SK-N-SH treated with all-trans-retinoic acid at 6 μM for 48 hours (cell line): ENCODE results near the gene ESD.

Experiments
- ATAC-seq: fragments of 200-7000 bp; cut with Tn5 transposase; 3 replicates; pipeline ENCODE4 v1.9.1; 2020; ENCODE audit warnings: mild to moderate bottlenecking, moderate library complexity
- ARNTL ChIP-seq: fragments of 450-650 bp; formaldehyde crosslinking; IDR thresholded peaks from 2 replicates; pipeline ENCODE4 v1.5.0; 2020; ENCODE audit warnings: low read depth, mild to moderate bottlenecking, moderate library complexity, borderline replicate concordance
- BACH2 ChIP-seq: fragments of 250-450 bp; sonication (Bioruptor Pico); IDR thresholded peaks from 2 replicates; pipeline ENCODE4 v1.9.0; 2021; ENCODE audit warnings: mild to moderate bottlenecking, borderline replicate concordance
- CSDC2 ChIP-seq: fragments of 250-450 bp; sonication (Bioruptor Pico); IDR thresholded peaks from 2 replicates; pipeline ENCODE4 v1.5.0; 2020; ENCODE audit warnings: mild to moderate bottlenecking, moderate library complexity
- CSRNP3 ChIP-seq: fragments of 250-450 bp; sonication (Bioruptor Pico); IDR thresholded peaks from 2 replicates; pipeline ENCODE4 v1.5.1; 2021; ENCODE audit warnings: mild to moderate bottlenecking, moderate library complexity
- ESRRG ChIP-seq: fragments of 250-450 bp; sonication (Bioruptor Pico); IDR thresholded peaks from 2 replicates; pipeline ENCODE4 v1.6.1; 2021; ENCODE audit warnings: mild to moderate bottlenecking
- GLIS3 ChIP-seq: fragments of 250-450 bp; sonication (Bioruptor Pico); IDR thresholded peaks from 2 replicates; pipeline ENCODE4 v1.5.0; 2020; ENCODE audit warnings: mild to moderate bottlenecking, moderate library complexity
- ISL1 ChIP-seq: fragments of 250-450 bp; sonication (Bioruptor Pico); IDR thresholded peaks from 2 replicates; pipeline ENCODE4 v2.1.2; 2022; ENCODE audit warnings: mild to moderate bottlenecking, moderate library complexity
- OSR1 ChIP-seq: fragments of 250-450 bp; sonication (Bioruptor Pico); IDR thresholded peaks from 2 replicates; pipeline ENCODE4 v1.8.0; 2022; ENCODE audit warnings: moderate library complexity, mild to moderate bottlenecking, inconsistent platforms
- POU6F1 ChIP-seq: fragments of 250-450 bp; sonication (Bioruptor Pico); IDR thresholded peaks from 2 replicates; pipeline ENCODE4 v1.8.0; 2021; ENCODE audit warnings: low read depth, mild to moderate bottlenecking, moderate library complexity, borderline replicate concordance
- PPARA ChIP-seq: fragments of 250-450 bp; sonication (Bioruptor Pico); IDR thresholded peaks from 2 replicates; pipeline ENCODE4 v1.5.0; 2020; ENCODE audit warnings: mild to moderate bottlenecking, borderline replicate concordance
- RARB ChIP-seq: fragments of 250-450 bp; sonication (Bioruptor Pico); IDR thresholded peaks from 2 replicates; pipeline ENCODE4 v1.8.0; 2021; ENCODE audit warnings: mild to moderate bottlenecking, moderate library complexity
- SNAI2 ChIP-seq: fragments of 250-450 bp; sonication (Bioruptor Pico); IDR thresholded peaks from 2 replicates; pipeline ENCODE4 v1.5.0; 2020; ENCODE audit warnings: mild to moderate bottlenecking, moderate library complexity
- TCF4 ChIP-seq: fragments of 250-450 bp; sonication (Bioruptor Pico); IDR thresholded peaks from 2 replicates; pipeline ENCODE4 v1.8.0; 2021; ENCODE audit warnings: mild to moderate bottlenecking, moderate library complexity, borderline replicate concordance
- TOX ChIP-seq: fragments of 250-450 bp; sonication (Bioruptor Pico); IDR thresholded peaks from 2 replicates; pipeline ENCODE4 v1.8.0; 2021; ENCODE audit warnings: mild to moderate bottlenecking, moderate library complexity, borderline replicate concordance
- ZC3H10 ChIP-seq: fragments of 250-450 bp; sonication (Bioruptor Pico); IDR thresholded peaks from 2 replicates; pipeline ENCODE4 v1.5.1; 2021; ENCODE audit warnings: mild to moderate bottlenecking, moderate library complexity
- ZFP3 ChIP-seq: fragments of 250-450 bp; sonication (Bioruptor Pico); IDR thresholded peaks from 2 replicates; pipeline ENCODE4 v1.5.0; 2020; ENCODE audit warnings: mild to moderate bottlenecking, moderate library complexity
- ZFP30 ChIP-seq: fragments of 450-650 bp; formaldehyde crosslinking; IDR thresholded peaks from 2 replicates; pipeline ENCODE4 v1.5.0; 2022; ENCODE audit warnings: mild to moderate bottlenecking, moderate library complexity
- ZNF565 ChIP-seq: fragments of 450-650 bp; formaldehyde crosslinking; conservative IDR thresholded peaks from 2 replicates; pipeline ENCODE4 v1.5.0; 2020; ENCODE audit warnings: low read depth, mild to moderate bottlenecking, moderate library complexity
- ZNF70 ChIP-seq: fragments of 450-650 bp; formaldehyde crosslinking; IDR thresholded peaks from 2 replicates; pipeline ENCODE4 v1.5.0; 2020; ENCODE audit warnings: mild to moderate bottlenecking, moderate library complexity
- ZNF8 ChIP-seq: fragments of 450-650 bp; formaldehyde crosslinking; IDR thresholded peaks from 2 replicates; pipeline ENCODE4 v1.5.0; 2020; ENCODE audit warnings: mild to moderate bottlenecking, moderate library complexity
- TF ChIP-seq, protein P1 (sequence below): fragments of 250-450 bp; sonication (Bioruptor Pico); IDR thresholded peaks from 2 replicates; pipeline ENCODE4 v1.5.1; 2020; ENCODE audit warnings: low read depth, mild to moderate bottlenecking, moderate library complexity
- TF ChIP-seq, protein P2 (sequence below): fragments of 250-450 bp; sonication (Bioruptor Pico); IDR thresholded peaks from 2 replicates; pipeline ENCODE4 v1.5.0; 2020; ENCODE audit warnings: mild to moderate bottlenecking, moderate library complexity

Gene ESD

DNA sequence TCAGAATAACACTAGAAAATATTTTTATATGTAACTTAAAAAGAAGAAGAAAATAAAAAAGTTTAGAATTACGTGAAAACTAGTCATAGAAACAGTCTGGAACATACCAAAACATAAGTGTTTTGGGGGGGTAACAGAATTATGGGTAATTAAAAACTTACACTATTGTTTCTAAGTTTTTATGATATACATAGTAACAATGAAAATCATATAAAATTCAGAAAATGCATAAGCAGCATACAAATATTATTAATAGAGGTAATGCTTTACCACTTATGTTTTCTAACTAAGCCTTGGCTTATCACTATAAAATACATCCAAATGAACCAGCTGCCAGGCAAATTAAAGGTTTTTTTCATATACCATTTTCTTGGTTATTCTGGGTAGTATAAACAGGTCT lies 14.9 kb downstream of the ESD start:
- ATAC-seq: no peak
- TF ChIP-seq BACH2 (CRISPR knock-in tag) (no peak), TCF4 (no peak), ZNF70 (CRISPR knock-in tag) (no peak), TOX (no peak), CSRNP3 (no peak)
- TF ChIP-seq, protein P1, sequence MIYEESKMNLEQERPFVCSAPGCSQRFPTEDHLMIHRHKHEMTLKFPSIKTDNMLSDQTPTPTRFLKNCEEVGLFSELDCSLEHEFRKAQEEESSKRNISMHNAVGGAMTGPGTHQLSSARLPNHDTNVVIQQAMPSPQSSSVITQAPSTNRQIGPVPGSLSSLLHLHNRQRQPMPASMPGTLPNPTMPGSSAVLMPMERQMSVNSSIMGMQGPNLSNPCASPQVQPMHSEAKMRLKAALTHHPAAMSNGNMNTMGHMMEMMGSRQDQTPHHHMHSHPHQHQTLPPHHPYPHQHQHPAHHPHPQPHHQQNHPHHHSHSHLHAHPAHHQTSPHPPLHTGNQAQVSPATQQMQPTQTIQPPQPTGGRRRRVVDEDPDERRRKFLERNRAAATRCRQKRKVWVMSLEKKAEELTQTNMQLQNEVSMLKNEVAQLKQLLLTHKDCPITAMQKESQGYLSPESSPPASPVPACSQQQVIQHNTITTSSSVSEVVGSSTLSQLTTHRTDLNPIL (CRISPR knock-in tag): no peak

DNA sequence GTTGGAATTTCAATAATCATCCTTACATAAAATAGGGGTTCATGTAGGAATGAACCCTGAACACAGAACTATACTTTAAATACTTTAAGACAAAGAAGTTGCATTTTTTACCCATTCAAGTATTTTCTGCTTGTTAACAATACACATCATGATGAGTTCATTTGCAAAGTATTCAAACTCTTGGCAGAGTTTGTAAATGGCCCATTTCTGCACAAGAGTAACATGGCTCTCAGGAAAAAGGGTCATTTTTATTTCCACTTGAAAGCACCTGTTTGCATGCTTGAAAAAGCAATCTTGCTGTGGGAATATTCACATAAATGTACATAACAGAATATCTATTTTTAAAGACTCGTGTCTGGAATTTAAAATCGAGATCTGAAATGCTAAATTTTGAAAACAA lies 18.1 kb downstream of the ESD start:
- TF ChIP-seq OSR1 (CRISPR knock-in tag): no peak
- no peak for TF ChIP-seq CSRNP3
- TF ChIP-seq GLIS3 (CRISPR knock-in tag): no peak
- TF ChIP-seq ZNF70 (CRISPR knock-in tag): no peak
- TF ChIP-seq POU6F1 (CRISPR knock-in tag): no peak
- TF ChIP-seq ZFP3 (CRISPR knock-in tag): no peak
- TF ChIP-seq CSDC2 (CRISPR knock-in tag): no peak
- TF ChIP-seq TCF4: no peak
- TF ChIP-seq, protein P1 (CRISPR knock-in tag): no peak
- no peak for TF ChIP-seq ZC3H10 (CRISPR knock-in tag)
- TF ChIP-seq PPARA (CRISPR knock-in tag): no peak
- TF ChIP-seq ZNF565 (CRISPR knock-in tag): no peak
- no peak for TF ChIP-seq ESRRG (CRISPR knock-in tag)
- TF ChIP-seq ZNF8: no peak
- TF ChIP-seq TOX: no peak
- TF ChIP-seq, protein P2, sequence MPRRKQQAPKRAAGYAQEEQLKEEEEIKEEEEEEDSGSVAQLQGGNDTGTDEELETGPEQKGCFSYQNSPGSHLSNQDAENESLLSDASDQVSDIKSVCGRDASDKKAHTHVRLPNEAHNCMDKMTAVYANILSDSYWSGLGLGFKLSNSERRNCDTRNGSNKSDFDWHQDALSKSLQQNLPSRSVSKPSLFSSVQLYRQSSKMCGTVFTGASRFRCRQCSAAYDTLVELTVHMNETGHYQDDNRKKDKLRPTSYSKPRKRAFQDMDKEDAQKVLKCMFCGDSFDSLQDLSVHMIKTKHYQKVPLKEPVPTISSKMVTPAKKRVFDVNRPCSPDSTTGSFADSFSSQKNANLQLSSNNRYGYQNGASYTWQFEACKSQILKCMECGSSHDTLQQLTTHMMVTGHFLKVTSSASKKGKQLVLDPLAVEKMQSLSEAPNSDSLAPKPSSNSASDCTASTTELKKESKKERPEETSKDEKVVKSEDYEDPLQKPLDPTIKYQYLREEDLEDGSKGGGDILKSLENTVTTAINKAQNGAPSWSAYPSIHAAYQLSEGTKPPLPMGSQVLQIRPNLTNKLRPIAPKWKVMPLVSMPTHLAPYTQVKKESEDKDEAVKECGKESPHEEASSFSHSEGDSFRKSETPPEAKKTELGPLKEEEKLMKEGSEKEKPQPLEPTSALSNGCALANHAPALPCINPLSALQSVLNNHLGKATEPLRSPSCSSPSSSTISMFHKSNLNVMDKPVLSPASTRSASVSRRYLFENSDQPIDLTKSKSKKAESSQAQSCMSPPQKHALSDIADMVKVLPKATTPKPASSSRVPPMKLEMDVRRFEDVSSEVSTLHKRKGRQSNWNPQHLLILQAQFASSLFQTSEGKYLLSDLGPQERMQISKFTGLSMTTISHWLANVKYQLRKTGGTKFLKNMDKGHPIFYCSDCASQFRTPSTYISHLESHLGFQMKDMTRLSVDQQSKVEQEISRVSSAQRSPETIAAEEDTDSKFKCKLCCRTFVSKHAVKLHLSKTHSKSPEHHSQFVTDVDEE (CRISPR knock-in tag): no peak
- TF ChIP-seq ISL1 (CRISPR knock-in tag): no peak
- no peak for TF ChIP-seq SNAI2 (CRISPR knock-in tag)
- TF ChIP-seq ARNTL: no peak
- peak; percentile 40; the same call in 1 of the 3 replicates for ATAC-seq

GRCh38 chr13:46778095-46778494 lies 18.9 kb downstream of the ESD start:
- ATAC-seq: no peak
- TF ChIP-seq, protein P1 (CRISPR knock-in tag): no peak
- TF ChIP-seq ZNF565 (CRISPR knock-in tag) (no peak), PPARA (CRISPR knock-in tag) (no peak), TCF4 (no peak), ZC3H10 (CRISPR knock-in tag) (no peak), ESRRG (CRISPR knock-in tag) (no peak), ZNF70 (CRISPR knock-in tag) (no peak), ZNF8 (no peak), ARNTL (no peak), SNAI2 (CRISPR knock-in tag) (no peak), RARB (CRISPR knock-in tag) (no peak), BACH2 (CRISPR knock-in tag) (no peak), ZFP30 (CRISPR knock-in tag) (no peak), CSDC2 (CRISPR knock-in tag) (no peak)
- TF ChIP-seq, protein P2 (CRISPR knock-in tag): no peak
